ENCODE measurements around the gene SEMA3C.

SEMA3C gene

GRCh38 chr7:80705130-80705781 lies 213.6 kb downstream of the SEMA3C start:
- no peaks in the 10 kb centered on the region for H3F3A ChIP-seq (ENCODE audit: low read depth)
- no peaks in the 10 kb centered on the region for H3K27me3 ChIP-seq (ENCODE audit: insufficient read depth, low read length, poor library complexity, severe bottlenecking)
- H2AFZ ChIP-seq (ENCODE audit: low read length): no peak overlapping the region; the same call in 1 of the 2 replicates
- TF ChIP-seq EZH2phosphoT487 (IDR thresholded peaks at IDR 0.05; ENCODE audit: borderline replicate concordance) (no peak), CTCF (conservative IDR thresholded peaks at IDR 0.05; ENCODE audit: low read length) (no peak)
- no peak overlapping the region for H3K4me3 ChIP-seq (ENCODE audit: low read length, poor library complexity, severe bottlenecking)
- H3K36me3 ChIP-seq (ENCODE audit: insufficient read depth, low read length): no peaks in the 10 kb centered on the region
- no peaks in the 10 kb centered on the region for H4K20me1 ChIP-seq (ENCODE audit: insufficient read depth, low read length, poor library complexity, severe bottlenecking)
- H3K4me1 ChIP-seq (ENCODE audit: insufficient read depth, low read length, poor library complexity, severe bottlenecking): no peaks in the 10 kb centered on the region
- H3K9ac ChIP-seq (ENCODE audit: low read depth, low read length, poor library complexity, severe bottlenecking): no peak overlapping the region
- H3K9me3 ChIP-seq (ENCODE audit: insufficient read depth, low read depth, low read length): no peaks in the 10 kb centered on the region
- H3K4me2 ChIP-seq (ENCODE audit: low read depth, low read length, poor library complexity, severe bottlenecking): no peak overlapping the region
- H3K9me2 ChIP-seq (replicated peaks; ENCODE audit: low read depth, low read length): no peaks in the 10 kb centered on the region
- H3K79me2 ChIP-seq (ENCODE audit: insufficient read depth, low read length): no peaks in the 10 kb centered on the region

- no peak overlapping the region for H3K4me2 ChIP-seq (ENCODE audit: low read depth, low read length, poor library complexity, severe bottlenecking)
- no peaks in the 10 kb centered on the region for H3K79me2 ChIP-seq (ENCODE audit: insufficient read depth, low read length)
- no peak for TF ChIP-seq EZH2phosphoT487 (IDR thresholded peaks at IDR 0.05; ENCODE audit: borderline replicate concordance)
- no peak for TF ChIP-seq CTCF (conservative IDR thresholded peaks at IDR 0.05; ENCODE audit: low read length)
- H2AFZ ChIP-seq (ENCODE audit: low read length): no peak overlapping the region
- no peak overlapping the region for H3K4me3 ChIP-seq (ENCODE audit: low read length, poor library complexity, severe bottlenecking)
- no peaks in the 10 kb centered on the region for H3F3A ChIP-seq (ENCODE audit: low read depth)
- no peak overlapping the region for H3K9ac ChIP-seq (ENCODE audit: low read depth, low read length, poor library complexity, severe bottlenecking)
- H3K36me3 ChIP-seq (ENCODE audit: insufficient read depth, low read length): no peaks in the 10 kb centered on the region
- H3K27me3 ChIP-seq (ENCODE audit: insufficient read depth, low read length, poor library complexity, severe bottlenecking): no peaks in the 10 kb centered on the region
- no peaks in the 10 kb centered on the region for H3K9me3 ChIP-seq (ENCODE audit: insufficient read depth, low read depth, low read length)
- H4K20me1 ChIP-seq (ENCODE audit: insufficient read depth, low read length, poor library complexity, severe bottlenecking): no peaks in the 10 kb centered on the region
- no peaks in the 10 kb centered on the region for H3K4me1 ChIP-seq (ENCODE audit: insufficient read depth, low read length, poor library complexity, severe bottlenecking)
- no peaks in the 10 kb centered on the region for H3K9me2 ChIP-seq (replicated peaks; ENCODE audit: low read depth, low read length)
Observed at GRCh38 chr7:80703272-80703671, 215.6 kb downstream of the SEMA3C start.

- Histone ChIP-seq H4K20me1 (ENCODE audit: insufficient read depth, low read length, poor library complexity, severe bottlenecking) (no peaks in the 10 kb centered on the region), H3K27me3 (ENCODE audit: insufficient read depth, low read length, poor library complexity, severe bottlenecking) (no peaks in the 10 kb centered on the region), H3K4me1 (ENCODE audit: insufficient read depth, low read length, poor library complexity, severe bottlenecking) (no peaks in the 10 kb centered on the region), H3K4me3 (ENCODE audit: low read length, poor library complexity, severe bottlenecking) (no peak overlapping the region), H2AFZ (ENCODE audit: low read length) (no peak overlapping the region), H3K4me2 (ENCODE audit: low read depth, low read length, poor library complexity, severe bottlenecking) (no peak overlapping the region), H3K9me2 (replicated peaks; ENCODE audit: low read depth, low read length) (no peaks in the 10 kb centered on the region), H3K9me3 (ENCODE audit: insufficient read depth, low read depth, low read length) (no peaks in the 10 kb centered on the region), H3K36me3 (ENCODE audit: insufficient read depth, low read length) (no peaks in the 10 kb centered on the region), H3F3A (ENCODE audit: low read depth) (no peaks in the 10 kb centered on the region), H3K79me2 (ENCODE audit: insufficient read depth, low read length) (no peaks in the 10 kb centered on the region), H3K9ac (ENCODE audit: low read depth, low read length, poor library complexity, severe bottlenecking) (no peak overlapping the region)
- TF ChIP-seq CTCF (conservative IDR thresholded peaks at IDR 0.05; ENCODE audit: low read length): no peak
- no peak for TF ChIP-seq EZH2phosphoT487 (IDR thresholded peaks at IDR 0.05; ENCODE audit: borderline replicate concordance)
Observed at GRCh38 chr7:80699721-80700256, 219.1 kb downstream of the SEMA3C start.

Measured in Loucy (cell line).